ENCODE results near the gene HLA-B. TPM values are rescaled to one million over a fixed set of nuclear protein-coding genes. Genes with fewer than 3 reads are reported as not detected.

Gene HLA-B
- polyA plus RNA-seq, 1 donor: 104 TPM

GRCh38 chr6:31307669-31308049, 49.3 kb downstream of the HLA-B start:
- DNase-seq (ENCODE audit: low read depth): no peak

DNA sequence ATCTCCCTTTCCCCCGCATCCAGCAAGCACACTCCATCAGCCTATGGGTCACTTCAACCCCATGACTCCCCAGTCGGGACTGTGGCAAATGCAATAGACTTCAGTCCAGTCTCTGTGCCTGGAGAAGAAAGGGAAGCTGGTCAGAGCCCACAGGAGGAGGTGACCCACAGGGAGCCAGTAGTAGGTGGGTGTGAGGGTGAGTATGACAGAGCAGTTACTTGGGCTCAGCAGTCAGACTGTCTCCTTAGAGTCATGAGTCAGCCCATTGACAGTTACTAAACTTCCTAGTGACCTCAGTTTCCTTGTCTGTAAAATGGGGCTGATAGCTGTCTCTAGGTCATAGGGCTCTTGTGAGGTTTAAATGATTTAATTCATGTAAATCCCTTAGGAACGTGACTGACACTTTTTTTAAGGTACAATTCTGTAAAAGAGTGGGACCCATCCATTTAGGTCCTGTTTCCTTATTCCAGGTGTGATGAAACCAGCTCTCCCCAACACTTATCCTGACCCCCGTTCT, 51.2 kb downstream of the HLA-B start:
- DNase-seq (ENCODE audit: low read depth): no peak

DNA sequence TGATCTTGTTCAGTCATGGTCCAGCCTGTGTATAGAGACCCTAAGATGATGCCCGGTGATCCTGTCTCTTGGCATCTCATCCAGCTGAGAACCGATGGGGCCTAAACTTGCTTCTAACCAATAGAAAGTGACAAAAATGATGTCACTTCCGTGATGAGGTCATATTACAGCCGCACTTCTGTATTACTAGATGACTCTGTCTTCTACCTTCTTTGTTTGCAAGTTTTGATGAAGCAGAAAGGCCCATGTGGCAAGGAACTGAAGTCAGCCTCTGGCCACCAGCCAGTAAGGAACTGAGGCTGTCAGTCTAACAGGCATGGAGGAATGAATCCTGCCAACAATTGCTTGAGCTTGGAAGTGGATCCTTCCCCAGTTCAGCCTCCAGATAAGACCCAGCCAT, 52.3 kb downstream of the HLA-B start:
- no peak for DNase-seq (ENCODE audit: low read depth)

Other genes with a start within 250 kb of the HLA-B start
- gene C6orf15, start 244.6 kb downstream of the HLA-B start, polyA plus RNA-seq (ENCODE audit: insufficient read length): not detected
- gene PSORS1C1, start 242.4 kb downstream of the HLA-B start, polyA plus RNA-seq (ENCODE audit: insufficient read length): 1.7 TPM
- 0.06 TPM for gene CDSN, start 236.7 kb downstream of the HLA-B start, polyA plus RNA-seq (ENCODE audit: insufficient read length)
- gene PSORS1C2, start 218.1 kb downstream of the HLA-B start, polyA plus RNA-seq (ENCODE audit: insufficient read length): not detected
- gene CCHCR1, start 199.4 kb downstream of the HLA-B start, polyA plus RNA-seq (ENCODE audit: insufficient read length): 14.3 TPM
- 8.4 TPM for gene TCF19, start 198.6 kb downstream of the HLA-B start, polyA plus RNA-seq (ENCODE audit: insufficient read length)
- 0.56 TPM for gene POU5F1, start 186.5 kb downstream of the HLA-B start, polyA plus RNA-seq (ENCODE audit: insufficient read length)
- gene HLA-C, start 85.1 kb downstream of the HLA-B start, polyA plus RNA-seq (ENCODE audit: insufficient read length): 51.5 TPM
- gene MICA, start 46.4 kb upstream of the HLA-B start, polyA plus RNA-seq (ENCODE audit: insufficient read length): 5.1 TPM
- gene MICB, start 141.0 kb upstream of the HLA-B start, polyA plus RNA-seq (ENCODE audit: insufficient read length): 1.1 TPM
- not detected for gene MCCD1, start 171.8 kb upstream of the HLA-B start, polyA plus RNA-seq (ENCODE audit: insufficient read length)
- 368 TPM for gene DDX39B, start 184.8 kb upstream of the HLA-B start, polyA plus RNA-seq (ENCODE audit: insufficient read length)
- 3.0 TPM for gene ATP6V1G2, start 189.4 kb upstream of the HLA-B start, polyA plus RNA-seq (ENCODE audit: insufficient read length)
- 16.8 TPM for gene NFKBIL1, start 190.4 kb upstream of the HLA-B start, polyA plus RNA-seq (ENCODE audit: insufficient read length)
- 0.18 TPM for gene LTA, start 215.1 kb upstream of the HLA-B start, polyA plus RNA-seq (ENCODE audit: insufficient read length)
- gene TNF, start 218.4 kb upstream of the HLA-B start, polyA plus RNA-seq (ENCODE audit: insufficient read length): not detected
- gene LTB, start 225.2 kb upstream of the HLA-B start, polyA plus RNA-seq (ENCODE audit: insufficient read length): 1.1 TPM
- 7.4 TPM for gene LST1, start 229.1 kb upstream of the HLA-B start, polyA plus RNA-seq (ENCODE audit: insufficient read length)
- 0.24 TPM for gene NCR3, start 235.8 kb upstream of the HLA-B start, polyA plus RNA-seq (ENCODE audit: insufficient read length)

Data from forelimb muscle (tissue), 1 donor.